ENCODE measurements around the gene TMEM170A.

TMEM170A gene

GRCh38 chr16:75479421-75479990, 15.0 kb upstream of the TMEM170A start:
- H3K79me2 ChIP-seq (ENCODE audit: insufficient read depth, low read length) = no peaks in the 10 kb centered on the region
- H3K9me3 ChIP-seq (ENCODE audit: low read length) = no peaks in the 10 kb centered on the region
- H3K4me3 ChIP-seq (ENCODE audit: low read depth, low read length, poor library complexity, severe bottlenecking) = no peak overlapping the region
- H3K27ac ChIP-seq (ENCODE audit: low read depth, low read length, poor library complexity, severe bottlenecking) = no peak overlapping the region
- no peaks in the 10 kb centered on the region for H3K9me2 ChIP-seq (ENCODE audit: low read depth, low read length)
- no peaks in the 10 kb centered on the region for H4K20me1 ChIP-seq (ENCODE audit: insufficient read depth, low read length)
- H3K36me3 ChIP-seq (ENCODE audit: insufficient read depth, low read length) = no peaks in the 10 kb centered on the region
- no peak overlapping the region for H3K9ac ChIP-seq (ENCODE audit: low read length)
- H2AFZ ChIP-seq (ENCODE audit: low read length) = no peak overlapping the region
- H3K27me3 ChIP-seq (ENCODE audit: insufficient read depth, low read length) = no peaks in the 10 kb centered on the region
- no peak overlapping the region for H3K4me2 ChIP-seq (ENCODE audit: low read length)
- no peak for TF ChIP-seq CTCF (IDR thresholded peaks at IDR 0.05; ENCODE audit: low read length)
- no peak for TF ChIP-seq EZH2 (IDR thresholded peaks at IDR 0.05; ENCODE audit: borderline replicate concordance, low read length)
- no peaks in the 10 kb centered on the region for H3F3A ChIP-seq (ENCODE audit: insufficient read depth, low read length)
- peaks cover 9% of the 10 kb centered on the region for H3K4me1 ChIP-seq (ENCODE audit: insufficient read depth, low read length, severe bottlenecking)

- Histone ChIP-seq H3K27ac (ENCODE audit: low read depth, low read length, poor library complexity, severe bottlenecking) (no peak overlapping the region), H3K9ac (ENCODE audit: low read length) (no peak overlapping the region), H3K36me3 (ENCODE audit: insufficient read depth, low read length) (no peaks in the 10 kb centered on the region), H3K27me3 (ENCODE audit: insufficient read depth, low read length) (no peaks in the 10 kb centered on the region), H3K79me2 (ENCODE audit: insufficient read depth, low read length) (no peaks in the 10 kb centered on the region), H3K9me3 (ENCODE audit: low read length) (no peaks in the 10 kb centered on the region), H3F3A (ENCODE audit: insufficient read depth, low read length) (no peaks in the 10 kb centered on the region), H3K4me2 (ENCODE audit: low read length) (no peak overlapping the region), H3K4me3 (ENCODE audit: low read depth, low read length, poor library complexity, severe bottlenecking) (no peak overlapping the region), H4K20me1 (ENCODE audit: insufficient read depth, low read length) (no peaks in the 10 kb centered on the region), H3K4me1 (ENCODE audit: insufficient read depth, low read length, severe bottlenecking) (peaks cover 7% of the 10 kb centered on the region), H2AFZ (ENCODE audit: low read length) (no peak overlapping the region), H3K9me2 (ENCODE audit: low read depth, low read length) (no peaks in the 10 kb centered on the region)
- TF ChIP-seq EZH2 (IDR thresholded peaks at IDR 0.05; ENCODE audit: borderline replicate concordance, low read length) = no peak
- no peak for TF ChIP-seq CTCF (IDR thresholded peaks at IDR 0.05; ENCODE audit: low read length)
These were observed 14.2 kb upstream of the TMEM170A start for GRCh38 chr16:75478480-75479345.

GRCh38 chr16:75477680-75478473, 13.4 kb upstream of the TMEM170A start:
- Histone ChIP-seq H2AFZ (ENCODE audit: low read length) (no peak overlapping the region), H3K4me1 (ENCODE audit: insufficient read depth, low read length, severe bottlenecking) (peaks cover 2% of the 10 kb centered on the region), H3K27ac (ENCODE audit: low read depth, low read length, poor library complexity, severe bottlenecking) (no peak overlapping the region), H3K9me2 (ENCODE audit: low read depth, low read length) (no peaks in the 10 kb centered on the region), H3K79me2 (ENCODE audit: insufficient read depth, low read length) (no peaks in the 10 kb centered on the region), H3K4me2 (ENCODE audit: low read length) (no peak overlapping the region), H3K27me3 (ENCODE audit: insufficient read depth, low read length) (no peaks in the 10 kb centered on the region), H3K4me3 (ENCODE audit: low read depth, low read length, poor library complexity, severe bottlenecking) (no peak overlapping the region), H3K36me3 (ENCODE audit: insufficient read depth, low read length) (no peaks in the 10 kb centered on the region), H3F3A (ENCODE audit: insufficient read depth, low read length) (no peaks in the 10 kb centered on the region), H3K9me3 (ENCODE audit: low read length) (no peaks in the 10 kb centered on the region), H3K9ac (ENCODE audit: low read length) (no peak overlapping the region), H4K20me1 (ENCODE audit: insufficient read depth, low read length) (no peaks in the 10 kb centered on the region)
- TF ChIP-seq CTCF (IDR thresholded peaks at IDR 0.05; ENCODE audit: low read length) (no peak), EZH2 (IDR thresholded peaks at IDR 0.05; ENCODE audit: borderline replicate concordance, low read length) (no peak)

Data from OCI-LY1 (cell line).